Activated CD8-positive, alpha-beta memory T cell treated with anti-CD3 and anti-CD28 coated beads for 48 hours (primary cell): ENCODE results near the gene IGIP.
"Not testable (repeated sequence)": the region's sequence is repeated elsewhere in the genome, so short reads cannot be mapped to it uniquely, and the experiment has no call there.

Experiments
- DNase-seq, 3 experiments: peaks; one replicate each; pipeline ENCODE4 v3.0.0-alpha.2; 2020; ENCODE audit warnings: low read depth in 2 of 3, low spot score in 2 of 3

IGIP gene

DNA sequence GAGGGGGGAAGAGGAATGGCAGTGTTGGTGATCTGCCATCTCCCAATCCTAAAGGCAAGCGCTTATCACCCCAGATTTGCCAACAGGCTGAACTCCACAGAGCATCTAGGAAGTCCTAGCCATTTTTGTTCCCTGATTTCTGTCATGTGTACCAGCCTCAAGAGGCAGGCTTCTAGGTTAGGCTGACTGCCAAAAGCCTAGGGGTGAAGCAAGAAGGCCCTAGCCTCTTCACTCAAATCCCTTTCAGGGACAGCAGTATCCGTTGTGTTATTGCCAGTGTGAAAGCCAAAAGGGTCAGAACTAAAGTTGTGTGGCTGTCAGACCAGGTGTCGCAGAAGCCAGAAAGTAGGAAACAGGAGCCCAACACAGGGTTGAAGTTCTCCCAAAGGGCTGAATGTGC, 14.7 kb downstream of the IGIP start:
- DNase-seq, result no peak

- no peak for DNase-seq
These were observed 15.5 kb downstream of the IGIP start for GRCh38 chr5:140141241-140141640.

- no peak for DNase-seq
These were observed 16.5 kb downstream of the IGIP start for GRCh38 chr5:140142246-140142645.

DNA sequence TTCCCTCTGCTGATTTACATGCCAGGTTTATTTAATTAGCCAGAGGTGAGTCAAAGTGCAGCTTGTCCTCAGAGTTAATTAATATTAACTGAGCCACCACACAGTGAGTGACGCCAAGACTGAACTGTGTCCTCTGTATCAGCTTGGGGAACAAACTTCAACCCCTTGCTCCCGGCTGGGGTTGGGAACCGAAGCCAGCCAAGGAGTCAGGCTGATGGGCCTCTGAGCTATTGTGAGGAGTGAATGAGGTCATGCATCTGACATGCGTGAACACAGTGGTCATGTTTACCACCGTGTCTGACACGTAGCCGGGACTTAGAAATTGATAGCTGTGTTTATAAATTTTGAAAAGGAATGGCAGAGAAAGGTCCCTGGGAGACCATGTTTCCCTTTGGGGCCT, 17.1 kb downstream of the IGIP start:
- DNase-seq, result no peak

- no peak for DNase-seq
These were observed 18.0 kb downstream of the IGIP start for GRCh38 chr5:140143521-140144258.

DNA sequence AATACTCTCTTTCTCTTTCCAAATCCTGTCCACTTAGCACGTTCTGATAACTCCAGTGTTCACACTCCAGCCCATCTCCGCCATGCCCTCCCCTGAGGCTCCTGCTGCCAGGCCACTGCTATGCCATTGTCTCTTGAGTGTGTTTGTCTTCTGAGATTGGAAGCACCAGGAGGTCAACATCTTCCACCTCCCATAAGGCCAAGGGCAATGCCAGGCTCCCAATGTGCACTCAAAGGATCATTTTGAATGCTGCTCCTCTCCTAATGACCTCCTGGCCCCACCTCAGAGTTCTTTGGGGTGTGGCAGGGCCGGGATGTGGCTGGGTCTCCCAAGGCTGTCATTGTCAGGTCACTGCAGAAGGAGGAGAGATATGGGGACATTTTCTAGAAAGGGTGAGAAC, 19.5 kb downstream of the IGIP start:
- DNase-seq, result no peak

- peak; percentile 20 to 31 (median 30) for DNase-seq
These were observed 20.2 kb downstream of the IGIP start for GRCh38 chr5:140145818-140146522.

GRCh38 chr5:140146523-140146842, 20.7 kb downstream of the IGIP start:
- no peak for DNase-seq

DNA sequence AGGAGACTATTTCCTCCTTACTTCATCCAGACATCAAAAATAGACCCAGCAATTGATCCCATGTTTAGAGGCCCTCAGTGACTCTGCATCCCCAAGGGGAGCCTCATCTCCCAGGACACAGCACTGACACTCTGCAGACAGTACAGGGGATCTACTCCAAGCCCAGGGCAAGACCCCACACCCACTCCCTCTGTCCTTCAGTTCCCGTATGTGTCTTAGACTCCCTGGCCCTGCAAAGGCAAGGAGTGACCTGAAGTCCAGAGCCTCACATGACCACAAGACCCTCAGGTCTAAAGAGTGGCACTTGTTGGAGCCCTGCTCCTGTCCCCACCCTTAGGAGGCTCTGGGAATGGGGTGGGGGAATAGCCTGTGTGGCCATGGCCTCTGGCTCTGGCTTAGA, 21.7 kb downstream of the IGIP start:
- DNase-seq, result no peak

- no peak for DNase-seq
These were observed 22.8 kb downstream of the IGIP start for GRCh38 chr5:140148508-140148907.

- no peak for DNase-seq
These were observed 24.5 kb downstream of the IGIP start for GRCh38 chr5:140150201-140150600.

DNA sequence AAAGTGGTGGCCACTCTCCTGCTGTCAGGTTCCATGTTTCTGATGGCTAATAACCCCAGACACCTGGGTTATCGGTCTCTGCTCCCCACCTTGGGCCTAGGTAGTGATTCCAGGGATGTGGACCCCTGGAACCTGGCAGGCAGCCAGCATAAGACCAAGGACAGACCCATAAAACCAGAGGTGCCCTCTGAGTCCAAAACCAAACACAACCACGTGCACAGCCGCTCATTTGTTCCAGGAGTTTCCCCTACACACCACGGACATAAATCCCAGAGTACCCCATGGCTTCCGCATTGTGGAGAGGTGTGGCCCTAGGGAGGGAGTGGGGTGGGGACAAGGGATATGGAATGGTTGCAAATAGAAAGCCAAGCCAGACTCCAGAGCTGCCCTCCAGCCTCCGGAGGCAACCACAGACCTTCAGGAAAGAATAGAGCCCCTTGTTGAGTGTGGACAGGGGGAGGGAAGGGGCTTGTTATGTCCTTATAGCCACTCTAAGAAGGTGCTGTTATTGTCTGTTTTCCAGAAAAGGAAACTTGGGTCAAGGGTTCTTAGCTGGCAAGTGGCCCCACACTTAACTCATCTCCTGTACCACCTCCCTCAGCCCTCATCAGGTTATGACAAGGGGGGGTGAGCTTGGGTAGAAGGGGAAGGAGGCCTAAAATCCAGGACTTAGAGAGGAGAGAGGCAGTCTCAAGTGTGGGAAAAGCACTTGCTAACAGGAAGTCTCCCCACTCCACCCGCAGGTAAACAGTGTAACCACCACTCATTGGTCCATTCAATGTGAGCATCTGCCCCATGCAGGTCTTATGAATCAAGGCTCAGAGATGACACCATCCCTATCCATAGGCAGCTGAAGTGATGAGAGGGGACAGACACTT, 25.6 kb downstream of the IGIP start:
- DNase-seq, result no peak

- no peak for DNase-seq
These were observed 26.6 kb downstream of the IGIP start for GRCh38 chr5:140152022-140152999.

DNA sequence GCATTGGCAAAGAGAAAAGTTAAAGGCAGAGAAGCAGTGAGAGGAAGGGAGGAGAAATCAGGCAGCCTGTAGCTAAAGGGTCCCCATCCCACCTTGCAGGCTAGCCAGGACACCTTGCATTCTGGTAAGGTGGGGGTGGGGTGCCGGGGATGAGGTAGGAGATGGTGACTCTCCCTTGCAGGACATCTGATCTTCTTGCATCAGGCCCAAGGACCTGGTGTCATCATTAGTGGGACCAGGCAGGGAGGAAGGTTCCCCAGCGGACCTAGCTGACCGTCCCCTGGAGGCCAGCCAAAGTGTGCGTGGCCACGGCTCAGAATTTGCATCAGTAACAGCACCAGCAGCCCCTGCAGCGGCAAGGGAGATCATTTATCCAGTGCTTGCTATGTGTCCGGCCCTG, 27.5 kb downstream of the IGIP start:
- no peak for DNase-seq

GRCh38 chr5:140153905-140154304, 28.2 kb downstream of the IGIP start:
- no peak for DNase-seq

DNA sequence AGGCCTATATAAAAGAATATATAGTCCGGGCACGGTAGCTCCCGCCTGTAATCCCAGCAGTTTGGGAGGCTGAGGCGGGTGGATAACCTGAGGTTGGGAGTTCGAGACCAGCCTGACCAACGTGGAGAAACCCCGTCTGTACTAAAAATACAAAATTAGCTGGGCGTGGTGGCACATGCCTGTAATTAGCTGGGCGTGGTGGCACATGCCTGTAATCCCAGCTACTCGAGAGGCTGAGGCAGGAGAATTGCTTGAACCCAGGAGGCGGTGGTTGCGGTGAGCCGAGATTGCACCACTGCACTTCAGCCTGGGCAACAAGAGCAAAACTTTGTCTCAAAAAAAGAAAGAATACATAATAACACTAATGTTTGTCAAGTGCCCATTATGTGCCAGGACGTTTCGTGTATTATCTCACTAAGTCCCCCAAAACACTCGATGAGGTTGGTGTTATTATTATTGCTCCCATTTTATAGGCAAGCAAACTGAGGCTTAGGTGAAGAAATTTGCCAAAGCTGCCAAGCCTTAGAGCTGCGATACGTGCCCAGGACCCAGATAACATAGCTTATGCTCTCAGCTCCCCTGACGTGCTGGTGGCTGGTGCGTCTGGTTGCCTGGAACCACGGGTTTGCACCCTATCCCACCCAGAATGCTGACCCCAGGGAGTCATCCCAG, 29.1 kb downstream of the IGIP start:
- DNase-seq, result not testable (repeated sequence)

DNA sequence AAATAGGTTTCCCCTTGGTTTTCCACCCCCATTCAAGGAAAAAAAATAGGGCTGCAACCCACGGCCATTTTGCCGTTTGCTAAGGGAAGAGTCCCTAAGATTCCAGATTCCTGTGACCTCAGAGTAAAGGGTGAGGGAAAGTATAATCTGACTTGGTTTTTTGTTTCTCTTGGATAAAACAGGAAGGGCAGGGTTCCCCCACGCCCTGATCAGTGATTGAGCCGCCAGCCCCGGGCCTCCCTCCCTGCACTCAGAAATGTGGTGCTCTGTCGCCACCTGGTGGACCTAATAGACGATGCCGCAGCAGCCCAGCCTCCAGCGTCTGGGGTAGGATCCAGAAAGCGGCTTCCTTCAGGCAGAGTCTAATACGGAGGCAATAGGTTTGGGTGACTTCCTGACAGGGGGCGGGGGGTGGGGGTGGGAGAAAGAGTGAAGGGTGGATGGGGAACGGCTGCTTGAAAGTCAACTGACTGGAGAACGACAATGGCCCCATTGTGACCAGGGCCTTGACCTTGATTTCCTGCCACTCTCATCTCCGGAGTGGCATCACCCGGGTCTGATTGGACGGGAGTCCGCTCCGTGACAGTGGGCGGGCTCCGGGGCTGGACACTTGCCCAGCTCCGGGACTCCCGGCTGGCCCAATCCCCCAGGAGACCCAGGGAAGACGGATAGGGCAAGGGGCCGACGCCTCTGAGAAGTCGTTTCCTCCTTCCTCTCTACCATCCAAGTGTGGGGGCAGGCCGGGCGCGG, 31.5 kb downstream of the IGIP start:
- DNase-seq, result peak; percentile 62 to 87 (median 82)

DNA sequence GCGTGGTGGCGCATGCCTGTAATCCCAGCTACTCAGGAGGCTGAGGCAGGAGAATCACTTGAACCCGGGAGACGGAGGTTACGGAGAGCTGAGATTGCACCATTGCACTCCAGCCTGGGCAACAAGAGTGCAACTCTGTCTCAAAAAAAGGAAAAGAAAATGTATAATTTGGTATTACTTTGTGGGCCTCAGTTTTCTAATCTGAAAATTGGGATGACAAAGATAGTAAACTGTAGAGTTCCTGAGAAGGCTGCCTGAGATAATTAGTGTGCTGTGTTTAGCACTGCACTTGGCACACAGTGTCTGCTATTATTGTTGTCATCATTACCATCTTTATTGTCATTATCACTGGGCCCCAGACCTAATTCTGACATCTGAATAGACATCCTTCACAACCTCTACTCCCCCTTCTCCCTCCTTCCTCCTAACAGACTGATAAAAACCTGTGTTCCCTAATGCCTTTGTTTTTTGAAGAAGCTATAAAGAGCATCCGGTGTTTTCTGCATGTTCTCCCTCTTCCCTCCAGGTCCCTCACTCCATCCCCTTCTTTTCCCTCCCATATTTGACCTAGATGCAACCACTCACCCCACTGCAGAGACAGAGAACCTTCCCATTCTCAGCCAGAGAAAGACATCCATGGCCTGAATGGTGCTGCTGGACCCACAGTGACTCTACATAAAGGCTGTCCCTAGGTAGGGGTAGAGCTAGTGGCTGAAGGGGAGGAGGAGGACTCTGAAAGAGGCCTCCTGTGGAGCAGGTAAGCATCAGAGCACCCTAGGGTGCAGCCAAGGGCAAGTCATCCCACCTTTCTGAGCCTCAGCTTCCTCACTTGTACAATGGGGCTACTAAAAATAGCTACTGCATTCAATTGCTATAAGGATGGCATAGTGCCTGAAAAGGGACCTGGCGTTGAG, 33.5 kb downstream of the IGIP start:
- DNase-seq, result no peak
